Measurements from ENCODE around the gene LAPTM5.
"Not testable (repeated sequence)": the region's sequence is repeated elsewhere in the genome, so short reads cannot be mapped to it uniquely, and the experiment has no call there.

The LAPTM5 gene

DNA sequence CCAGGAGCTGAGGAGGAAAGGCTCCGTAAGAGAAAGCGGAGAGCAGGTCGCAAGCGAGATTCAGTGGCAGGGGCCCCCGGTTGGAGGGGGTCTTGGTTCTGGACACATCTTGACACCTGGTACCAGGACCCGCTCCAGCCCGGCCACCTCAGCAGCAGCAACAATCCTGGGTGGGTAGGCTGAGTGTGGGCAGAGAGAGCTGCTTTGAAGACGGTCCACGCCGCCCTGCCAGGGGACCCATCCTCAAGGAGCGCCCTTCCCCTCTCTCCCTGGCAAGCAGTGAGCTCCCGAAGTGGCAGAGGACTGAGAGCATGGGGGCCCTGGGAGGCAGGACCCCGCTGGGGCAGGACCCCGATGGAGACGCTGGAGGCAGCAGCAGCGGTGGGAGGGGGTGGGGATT is 35.6 kb upstream of the LAPTM5 start:
- Histone ChIP-seq H3K27me3 (ENCODE audit: control insufficient read depth in 3 of 3, insufficient read depth in 3 of 3, low read depth in 1 of 3, low read length in 3 of 3) (no peaks in the 10 kb centered on the region), H3K18ac (ENCODE audit: low read length) (peak overlapping the region; percentile 20), H3K79me1 (ENCODE audit: low read depth, low read length) (no peaks in the 10 kb centered on the region), H3K4ac (ENCODE audit: low read length) (peak overlapping the region; percentile 42), H2BK120ac (ENCODE audit: low read depth, low read length) (no peak overlapping the region), H3K23ac (ENCODE audit: low read depth, low read length, poor library complexity) (no peak overlapping the region), H3K9ac (ENCODE audit: low read depth, low read length, poor library complexity) (no peak overlapping the region), H2BK5ac (ENCODE audit: low read length) (no peak overlapping the region), H3K36me3 (replicated peaks in 1 of 2; ENCODE audit: control insufficient read depth in 2 of 2, insufficient read depth in 2 of 2, low read length in 2 of 2) (no peaks in the 10 kb centered on the region), H3K4me3 (ENCODE audit: low read length in 2 of 2) (no peak overlapping the region), H2BK15ac (ENCODE audit: low read length) (peak overlapping the region; percentile 71), H3K14ac (ENCODE audit: low read length) (no peak overlapping the region), H3K4me2 (ENCODE audit: insufficient read depth, low read length, poor library complexity, severe bottlenecking) (no peak overlapping the region), H3K9me3 (replicated peaks in 1 of 2; ENCODE audit: control insufficient read depth in 2 of 2, insufficient read depth in 1 of 2, low read depth in 1 of 2, low read length in 2 of 2) (no peaks in the 10 kb centered on the region), H2BK12ac (ENCODE audit: low read length) (no peak overlapping the region), H3K27ac (replicated peaks; ENCODE audit: low read length) (no peak overlapping the region), H3K4me1 (ENCODE audit: control insufficient read depth in 2 of 2, insufficient read depth in 1 of 2, low read depth in 1 of 2, low read length in 2 of 2) (peaks cover 2 to 4% of the 10 kb centered on the region in 2 donors), H4K8ac (ENCODE audit: low read depth, low read length) (no peak overlapping the region), H2AK5ac (ENCODE audit: low read depth, low read length) (peak overlapping the region; percentile 40), H4K91ac (ENCODE audit: low read depth, low read length, poor library complexity) (no peak overlapping the region), H2AFZ (ENCODE audit: low read length) (no peak overlapping the region)
- WGBS, 2 donors (ENCODE audit: extremely low coverage in 2 of 2, insufficient read length in 2 of 2, insufficient replicate concordance in 1 of 2), result no CpG with 5 or more reads among the region's 16 CpGs
- DNase-seq (ENCODE audit: low spot score), result no peak

DNA sequence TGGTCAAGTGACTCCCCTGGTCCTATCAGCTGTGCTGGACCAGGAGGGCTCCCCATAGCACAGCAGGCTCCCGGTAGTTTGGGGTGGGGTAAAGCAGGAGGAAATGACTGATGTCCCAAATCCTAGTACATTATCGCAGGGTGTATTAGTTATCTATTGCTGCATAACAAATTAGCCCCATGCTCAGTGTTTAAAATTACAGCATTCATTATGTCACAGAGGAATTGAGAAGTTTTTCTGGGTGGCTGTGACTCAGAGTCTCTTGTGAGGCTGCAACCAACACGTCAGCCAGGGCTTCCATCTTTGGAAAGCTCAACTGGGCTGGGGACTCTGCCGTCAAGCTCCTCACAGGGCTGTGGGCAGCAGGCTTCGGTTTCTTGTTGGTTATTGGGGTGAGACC is 34.3 kb upstream of the LAPTM5 start:
- no peak for DNase-seq (ENCODE audit: low spot score)
- no CpG with 5 or more reads among the region's 5 CpGs for WGBS, 2 donors (ENCODE audit: extremely low coverage in 2 of 2, insufficient read length in 2 of 2, insufficient replicate concordance in 1 of 2)
- no peak overlapping the region for H3K23ac ChIP-seq (ENCODE audit: low read depth, low read length, poor library complexity)
- H3K9ac ChIP-seq (ENCODE audit: low read depth, low read length, poor library complexity), result no peak overlapping the region
- H2BK120ac ChIP-seq (ENCODE audit: low read depth, low read length), result no peak overlapping the region
- no peaks in the 10 kb centered on the region for H3K79me1 ChIP-seq (ENCODE audit: low read depth, low read length)
- H3K27ac ChIP-seq (replicated peaks; ENCODE audit: low read length), result no peak overlapping the region
- H3K4me1 ChIP-seq (ENCODE audit: control insufficient read depth in 2 of 2, insufficient read depth in 1 of 2, low read depth in 1 of 2, low read length in 2 of 2), result peaks cover 8 to 15% of the 10 kb centered on the region in 2 donors
- no peaks in the 10 kb centered on the region for H3K36me3 ChIP-seq (replicated peaks in 1 of 2; ENCODE audit: control insufficient read depth in 2 of 2, insufficient read depth in 2 of 2, low read length in 2 of 2)
- no peak overlapping the region for H2AK5ac ChIP-seq (ENCODE audit: low read depth, low read length)
- H2BK12ac ChIP-seq (ENCODE audit: low read length), result no peak overlapping the region
- no peak overlapping the region for H3K18ac ChIP-seq (ENCODE audit: low read length)
- H3K27me3 ChIP-seq (ENCODE audit: control insufficient read depth in 3 of 3, insufficient read depth in 3 of 3, low read depth in 1 of 3, low read length in 3 of 3), result no peaks in the 10 kb centered on the region
- H3K4me2 ChIP-seq (ENCODE audit: insufficient read depth, low read length, poor library complexity, severe bottlenecking), result no peak overlapping the region
- no peak overlapping the region for H3K4me3 ChIP-seq (ENCODE audit: low read length in 2 of 2)
- no peak overlapping the region for H3K4ac ChIP-seq (ENCODE audit: low read length)
- H2AFZ ChIP-seq (ENCODE audit: low read length), result no peak overlapping the region
- H4K8ac ChIP-seq (ENCODE audit: low read depth, low read length), result no peak overlapping the region
- H2BK5ac ChIP-seq (ENCODE audit: low read length), result no peak overlapping the region
- H4K91ac ChIP-seq (ENCODE audit: low read depth, low read length, poor library complexity), result no peak overlapping the region
- no peak overlapping the region for H2BK15ac ChIP-seq (ENCODE audit: low read length)
- H3K14ac ChIP-seq (ENCODE audit: low read length), result no peak overlapping the region
- H3K9me3 ChIP-seq (replicated peaks in 1 of 2; ENCODE audit: control insufficient read depth in 2 of 2, insufficient read depth in 1 of 2, low read depth in 1 of 2, low read length in 2 of 2), result no peaks in the 10 kb centered on the region

DNA sequence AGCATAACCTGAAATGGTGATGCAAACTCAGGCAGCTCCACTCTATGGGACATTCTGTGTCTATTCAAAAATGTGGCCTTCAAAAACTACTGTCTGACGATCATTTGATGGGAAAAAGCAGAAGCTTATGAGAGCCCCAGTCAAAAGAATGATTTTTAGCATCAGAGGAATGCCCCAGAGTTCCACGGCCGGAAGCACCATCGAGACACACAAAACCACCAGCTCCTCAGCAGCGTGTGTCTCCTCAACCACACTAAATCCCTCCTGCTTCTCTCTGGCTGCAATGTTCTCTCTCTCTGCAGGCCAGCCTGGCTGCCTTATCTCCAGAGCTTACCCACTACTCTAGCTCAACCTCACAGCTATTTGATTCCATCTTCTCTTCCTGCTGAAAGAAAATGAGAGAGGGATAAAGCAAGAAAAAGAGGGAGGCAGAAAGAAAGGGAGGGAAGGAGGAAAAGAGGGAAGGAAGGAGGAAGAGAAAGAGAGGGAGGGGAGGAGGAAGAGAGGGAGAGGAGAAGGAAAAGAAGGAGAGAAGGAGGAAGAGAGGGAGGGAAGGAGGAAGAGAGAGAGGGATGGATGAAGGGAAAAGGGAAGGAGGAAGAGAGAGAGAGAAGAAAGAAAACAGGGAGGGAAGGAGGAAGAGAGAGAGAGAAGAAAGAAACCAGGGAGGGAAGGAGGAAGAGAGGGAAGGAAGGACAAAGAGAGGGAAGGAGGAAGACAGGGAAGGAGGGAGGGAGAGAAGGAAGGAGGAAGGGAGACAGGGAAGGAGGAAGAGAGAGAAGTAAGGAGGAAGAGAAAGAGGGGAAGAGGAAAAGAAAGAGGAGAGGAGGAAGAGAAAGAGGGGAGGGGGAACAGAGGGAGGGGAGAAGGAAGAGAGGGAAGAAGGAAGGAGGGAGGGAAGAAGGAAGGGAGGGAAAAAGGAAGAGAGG is 33.5 kb upstream of the LAPTM5 start:
- Histone ChIP-seq H4K91ac (ENCODE audit: low read depth, low read length, poor library complexity) (no peak overlapping the region), H2AFZ (ENCODE audit: low read length) (no peak overlapping the region), H3K4me1 (ENCODE audit: control insufficient read depth in 2 of 2, insufficient read depth in 1 of 2, low read depth in 1 of 2, low read length in 2 of 2) (peaks cover 14 to 23% of the 10 kb centered on the region in 2 donors), H3K79me1 (ENCODE audit: low read depth, low read length) (no peaks in the 10 kb centered on the region), H2BK120ac (ENCODE audit: low read depth, low read length) (no peak overlapping the region), H3K36me3 (replicated peaks in 1 of 2; ENCODE audit: control insufficient read depth in 2 of 2, insufficient read depth in 2 of 2, low read length in 2 of 2) (no peaks in the 10 kb centered on the region), H2BK5ac (ENCODE audit: low read length) (no peak overlapping the region), H3K27me3 (ENCODE audit: control insufficient read depth in 3 of 3, insufficient read depth in 3 of 3, low read depth in 1 of 3, low read length in 3 of 3) (no peaks in the 10 kb centered on the region), H3K14ac (ENCODE audit: low read length) (no peak overlapping the region), H2AK5ac (ENCODE audit: low read depth, low read length) (no peak overlapping the region), H3K9me3 (replicated peaks in 1 of 2; ENCODE audit: control insufficient read depth in 2 of 2, insufficient read depth in 1 of 2, low read depth in 1 of 2, low read length in 2 of 2) (no peaks in the 10 kb centered on the region), H4K8ac (ENCODE audit: low read depth, low read length) (no peak overlapping the region), H3K4ac (ENCODE audit: low read length) (no peak overlapping the region), H3K27ac (replicated peaks; ENCODE audit: low read length) (no peak overlapping the region), H2BK12ac (ENCODE audit: low read length) (no peak overlapping the region), H3K4me3 (ENCODE audit: low read length in 2 of 2) (no peak overlapping the region), H3K9ac (ENCODE audit: low read depth, low read length, poor library complexity) (no peak overlapping the region), H2BK15ac (ENCODE audit: low read length) (no peak overlapping the region), H3K23ac (ENCODE audit: low read depth, low read length, poor library complexity) (no peak overlapping the region), H3K4me2 (ENCODE audit: insufficient read depth, low read length, poor library complexity, severe bottlenecking) (no peak overlapping the region), H3K18ac (ENCODE audit: low read length) (no peak overlapping the region)
- DNase-seq (ENCODE audit: low spot score), result no peak
- no CpG with 5 or more reads among the region's 5 CpGs for WGBS, 2 donors (ENCODE audit: extremely low coverage in 2 of 2, insufficient read length in 2 of 2, insufficient replicate concordance in 1 of 2)

DNA sequence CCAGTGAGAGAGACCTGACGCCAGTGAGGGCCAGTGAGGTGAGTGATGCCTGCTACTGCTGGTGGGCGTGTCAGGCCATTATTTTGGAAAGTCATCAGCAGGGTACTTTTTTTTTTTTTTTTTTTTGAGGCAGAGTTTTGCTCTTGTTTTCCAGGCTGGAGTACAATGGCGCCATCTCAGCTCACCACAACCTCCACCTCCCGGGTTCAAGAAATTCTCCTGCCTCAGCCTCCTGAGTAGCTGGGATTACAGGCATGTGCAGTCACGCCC is 32.6 kb upstream of the LAPTM5 start:
- not testable (repeated sequence) for H3K4ac ChIP-seq (ENCODE audit: low read length); DNase-seq (ENCODE audit: low spot score); H3K14ac ChIP-seq (ENCODE audit: low read length); H3K4me2 ChIP-seq (ENCODE audit: insufficient read depth, low read length, poor library complexity, severe bottlenecking); H3K23ac ChIP-seq (ENCODE audit: low read depth, low read length, poor library complexity); H3K9ac ChIP-seq (ENCODE audit: low read depth, low read length, poor library complexity); H4K91ac ChIP-seq (ENCODE audit: low read depth, low read length, poor library complexity); H3K27ac ChIP-seq (replicated peaks; ENCODE audit: low read length); H3K4me3 ChIP-seq (ENCODE audit: low read length in 2 of 2); H2AFZ ChIP-seq (ENCODE audit: low read length); H3K79me1 ChIP-seq (ENCODE audit: low read depth, low read length); H2BK12ac ChIP-seq (ENCODE audit: low read length); H4K8ac ChIP-seq (ENCODE audit: low read depth, low read length); H2BK120ac ChIP-seq (ENCODE audit: low read depth, low read length); H3K9me3 ChIP-seq (replicated peaks in 1 of 2; ENCODE audit: control insufficient read depth in 2 of 2, insufficient read depth in 1 of 2, low read depth in 1 of 2, low read length in 2 of 2); H2AK5ac ChIP-seq (ENCODE audit: low read depth, low read length); H2BK5ac ChIP-seq (ENCODE audit: low read length); H3K36me3 ChIP-seq (replicated peaks in 1 of 2; ENCODE audit: control insufficient read depth in 2 of 2, insufficient read depth in 2 of 2, low read length in 2 of 2); H3K27me3 ChIP-seq (ENCODE audit: control insufficient read depth in 3 of 3, insufficient read depth in 3 of 3, low read depth in 1 of 3, low read length in 3 of 3); H3K18ac ChIP-seq (ENCODE audit: low read length)
- no CpG with 5 or more reads among the region's 5 CpGs for WGBS, 2 donors (ENCODE audit: extremely low coverage in 2 of 2, insufficient read length in 2 of 2, insufficient replicate concordance in 1 of 2)
- Histone ChIP-seq H2BK15ac (ENCODE audit: low read length) (peak overlapping the region; percentile 1), H3K4me1 (ENCODE audit: control insufficient read depth in 2 of 2, insufficient read depth in 1 of 2, low read depth in 1 of 2, low read length in 2 of 2) (peaks cover 14 to 25% of the 10 kb centered on the region in 2 donors)

All from neuronal stem cell (in vitro differentiated cells).